HG03045 (cell line): ENCODE data around the gene RAB1B.
"Not testable (repeated sequence)": the region's sequence is repeated elsewhere in the genome, so short reads cannot be mapped to it uniquely, and the experiment has no call there.

Experiments
- ATAC-seq: cut with Tn5 transposase; IDR thresholded peaks from one replicate; pipeline ENCODE4 v1.9.1; 2021; ENCODE audit warnings: mild to moderate bottlenecking, moderate library complexity; ENCODE audit not compliant: unreplicated experiment

RAB1B gene

GRCh38 chr11:66239511-66239910, 28.9 kb upstream of the RAB1B start:
- ATAC-seq = no peak

- no peak for ATAC-seq
Measured at GRCh38 chr11:66239998-66240780, 28.2 kb upstream of the RAB1B start.

DNA sequence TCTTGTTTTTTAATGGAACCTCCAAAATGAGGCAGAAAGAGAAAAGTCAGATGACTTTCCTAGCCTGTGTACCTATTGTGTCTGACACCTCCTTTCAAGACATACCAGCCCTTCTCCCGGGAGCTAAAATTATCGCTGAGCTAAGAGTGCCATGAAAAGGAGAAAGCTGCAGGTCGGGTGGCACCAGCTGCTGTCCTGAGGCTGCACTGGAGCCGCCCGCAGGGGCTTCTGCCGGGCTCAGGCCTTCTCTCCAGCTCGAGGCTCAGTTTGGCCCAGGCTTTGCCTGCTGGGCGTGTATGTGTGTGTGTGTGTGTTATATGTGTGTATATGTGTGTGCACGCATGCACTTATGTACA, 27.7 kb upstream of the RAB1B start:
- no peak for ATAC-seq

DNA sequence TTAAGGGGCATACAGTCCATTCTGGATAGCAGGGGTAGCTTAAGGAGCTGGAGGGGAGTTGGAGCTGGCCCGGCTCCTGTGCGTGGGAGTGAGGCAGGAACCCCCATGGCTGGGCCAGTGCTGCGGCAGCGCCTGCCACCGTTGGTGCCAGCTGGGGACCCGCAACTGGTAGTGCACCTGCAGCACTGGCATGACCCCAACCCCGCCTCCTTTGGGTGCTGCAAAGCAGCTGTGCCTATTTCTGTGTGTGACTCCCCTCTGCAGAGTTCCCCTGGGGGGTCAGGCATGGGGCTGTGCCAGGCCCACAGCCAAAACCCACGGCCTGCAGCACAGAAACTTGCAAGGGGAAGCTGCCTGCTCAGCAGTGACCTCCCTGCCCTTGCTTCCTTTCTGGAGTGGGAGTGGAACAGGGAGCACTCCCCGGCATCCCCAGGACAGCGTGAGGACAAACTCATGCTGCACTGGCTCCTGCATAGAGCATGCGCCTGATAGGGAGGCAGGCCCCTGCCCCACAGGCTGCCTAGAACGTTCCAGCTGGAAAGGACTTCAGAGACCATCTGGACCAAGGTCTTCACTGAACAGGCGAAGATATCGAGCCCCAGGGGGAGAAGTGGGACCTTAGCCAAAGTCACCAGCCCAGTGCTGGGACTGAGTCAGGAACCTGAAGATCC, 26.2 kb upstream of the RAB1B start:
- ATAC-seq = no peak

DNA sequence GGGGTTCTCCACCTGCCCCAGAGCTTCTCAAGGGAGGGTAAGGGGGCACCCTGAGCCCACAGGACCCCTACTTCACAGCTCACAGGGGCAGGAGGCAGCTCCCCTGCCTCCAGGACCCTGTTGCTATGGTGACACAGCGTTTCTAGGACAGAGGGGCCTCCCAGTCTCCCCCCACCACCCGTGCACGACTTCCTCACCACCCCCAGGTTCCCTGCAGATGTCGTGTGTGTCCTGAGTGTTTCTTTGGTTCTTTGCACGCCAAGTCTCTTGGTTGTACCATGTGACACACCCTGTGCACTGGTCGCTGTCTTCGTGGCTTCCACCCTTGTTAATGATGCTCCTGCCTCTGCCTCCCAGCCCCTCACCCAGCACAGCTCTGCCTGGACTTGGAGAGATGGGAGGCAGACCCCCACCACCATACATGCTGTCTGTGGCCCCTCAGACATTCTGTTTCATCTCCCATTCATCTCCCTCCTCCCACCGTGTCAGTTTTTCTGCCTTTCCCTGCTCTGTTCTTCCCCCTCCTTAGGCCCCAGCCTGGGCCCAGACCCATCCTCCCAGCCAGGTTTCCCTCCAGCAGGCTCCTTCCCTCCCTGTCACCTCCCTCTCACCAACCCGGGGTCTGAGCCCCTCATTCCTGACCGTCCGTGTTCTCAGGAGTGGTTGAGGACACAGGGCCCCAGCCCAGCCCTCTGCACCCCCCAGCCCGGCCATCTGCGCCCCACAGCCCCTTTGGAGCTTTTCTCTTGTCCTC, 24.5 kb upstream of the RAB1B start:
- ATAC-seq = no peak

DNA sequence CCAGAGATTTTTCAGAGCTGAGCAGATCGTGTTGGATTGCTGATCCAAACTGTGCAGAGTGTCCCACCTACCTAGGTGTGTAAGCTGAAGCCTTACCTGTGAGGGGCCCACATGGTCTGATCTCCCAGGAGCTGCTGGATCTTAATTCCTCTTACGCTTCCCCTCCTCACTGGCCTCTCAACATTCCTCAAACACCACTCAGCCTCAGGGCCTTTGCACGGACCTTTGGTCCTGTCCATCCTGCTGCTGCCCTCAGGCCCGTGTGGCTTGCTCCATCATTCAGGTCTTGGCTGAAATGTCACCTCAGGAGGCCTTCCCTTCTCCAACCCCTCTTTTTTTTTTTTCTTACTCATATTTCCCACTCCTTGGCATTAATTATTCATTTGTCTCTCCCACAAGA, 21.1 kb upstream of the RAB1B start:
- no peak for ATAC-seq

GRCh38 chr11:66247801-66248200, 20.6 kb upstream of the RAB1B start:
- ATAC-seq = no peak

GRCh38 chr11:66248903-66249302, 19.5 kb upstream of the RAB1B start:
- no peak for ATAC-seq

DNA sequence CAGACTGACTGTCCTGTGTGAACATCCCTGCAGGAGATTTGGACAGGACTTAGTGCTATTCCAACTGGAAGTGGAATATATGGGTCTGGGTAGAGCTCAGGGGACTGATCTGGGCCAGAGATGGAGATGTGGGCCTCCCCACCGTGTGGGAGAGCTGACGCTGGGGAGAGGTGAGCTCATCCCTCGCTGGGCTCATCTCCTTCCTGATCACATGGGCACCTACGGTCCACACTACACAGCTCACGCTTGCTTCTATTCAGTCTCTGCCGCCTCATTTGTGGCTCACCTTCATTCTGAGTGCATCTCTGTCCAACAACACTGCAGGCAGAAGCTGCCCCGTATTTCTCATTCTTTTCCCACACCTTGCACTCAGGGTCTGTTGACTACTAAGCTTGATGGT, 16.6 kb upstream of the RAB1B start:
- no peak for ATAC-seq

GRCh38 chr11:66253081-66253480, 15.4 kb upstream of the RAB1B start:
- not testable (repeated sequence) for ATAC-seq

- ATAC-seq = no peak
Measured at GRCh38 chr11:66258473-66258893, 10.0 kb upstream of the RAB1B start.

DNA sequence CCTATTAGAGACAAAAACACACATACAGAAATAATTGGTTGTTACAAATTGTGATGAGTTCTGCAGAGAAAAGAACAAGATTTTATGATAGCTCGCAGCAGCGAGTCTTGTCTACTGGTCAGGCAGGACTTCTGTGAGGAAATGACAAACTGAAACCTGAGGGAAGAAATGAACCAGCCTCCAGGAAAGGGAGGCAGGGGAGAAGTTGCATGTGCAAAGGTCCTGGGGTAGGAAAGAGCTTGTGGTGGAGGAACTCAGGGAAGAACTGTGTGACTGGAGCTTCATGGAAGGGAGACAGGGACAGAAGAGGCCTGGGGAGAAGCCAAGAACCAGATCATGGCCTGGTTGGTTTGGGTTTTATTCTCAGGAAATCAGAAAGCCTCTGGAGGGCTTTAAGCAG, 9.2 kb upstream of the RAB1B start:
- no peak for ATAC-seq

DNA sequence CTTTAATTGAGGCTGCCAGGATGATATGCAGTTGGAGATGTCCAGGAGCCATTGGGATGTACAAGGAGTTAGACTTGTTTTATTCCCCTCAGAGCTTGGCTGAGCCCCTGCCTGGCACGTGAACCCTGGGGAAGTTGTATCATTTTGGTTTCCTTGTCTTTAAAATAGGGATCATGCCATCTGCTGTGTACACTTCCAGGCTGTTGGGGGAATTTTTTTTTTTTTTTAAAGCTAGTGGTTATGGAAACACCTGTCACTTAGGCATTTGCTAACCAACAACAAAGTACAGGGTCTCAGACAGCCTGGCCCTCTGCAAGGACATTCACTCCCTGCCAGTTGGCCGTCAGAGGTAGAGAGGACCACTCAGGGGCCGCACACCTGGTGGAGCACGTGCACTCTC, 8.5 kb upstream of the RAB1B start:
- no peak for ATAC-seq

- no peak for ATAC-seq
Measured at GRCh38 chr11:66261578-66261977, 6.9 kb upstream of the RAB1B start.

DNA sequence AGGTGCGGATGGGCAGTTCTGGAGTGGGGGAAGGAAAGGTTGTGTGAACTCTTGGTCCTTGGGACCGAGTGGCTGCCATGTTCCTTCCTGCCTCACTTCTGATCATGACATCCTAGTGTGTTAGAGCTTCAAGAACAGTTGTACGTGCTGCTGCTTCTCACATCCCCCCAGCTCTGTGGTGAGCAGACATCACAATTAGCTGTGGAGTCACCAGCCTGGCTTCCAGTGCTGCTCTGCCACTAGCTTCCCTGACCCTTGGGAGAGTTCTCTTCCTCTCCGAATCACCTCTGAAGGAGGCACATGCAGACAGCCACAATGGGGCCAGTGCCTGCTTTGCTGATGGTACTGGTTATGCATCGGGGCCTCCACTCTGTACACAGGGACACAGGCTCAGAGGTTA, 6.2 kb upstream of the RAB1B start:
- no peak for ATAC-seq

DNA sequence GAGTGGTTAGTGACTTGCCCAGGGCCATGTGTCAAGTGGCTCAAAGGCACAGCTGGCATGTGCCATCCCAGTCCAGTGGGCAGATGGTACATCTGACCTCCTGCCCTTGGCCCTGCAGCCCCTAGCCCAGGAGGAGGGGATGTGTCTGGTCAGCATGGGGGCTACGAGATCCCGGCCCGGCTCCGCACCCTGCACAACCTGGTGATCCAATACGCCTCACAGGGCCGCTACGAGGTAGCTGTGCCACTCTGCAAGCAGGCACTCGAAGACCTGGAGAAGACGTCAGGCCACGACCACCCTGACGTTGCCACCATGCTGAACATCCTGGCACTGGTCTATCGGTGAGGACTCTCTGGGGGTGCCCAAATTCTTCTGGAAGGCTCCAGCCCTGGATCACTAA, 5.7 kb upstream of the RAB1B start:
- ATAC-seq = no peak

- ATAC-seq = no peak
Measured at GRCh38 chr11:66263231-66263630, 5.2 kb upstream of the RAB1B start.

GRCh38 chr11:66263785-66264184, 4.7 kb upstream of the RAB1B start:
- ATAC-seq = no peak

GRCh38 chr11:66264383-66264782, 4.1 kb upstream of the RAB1B start:
- ATAC-seq = no peak

DNA sequence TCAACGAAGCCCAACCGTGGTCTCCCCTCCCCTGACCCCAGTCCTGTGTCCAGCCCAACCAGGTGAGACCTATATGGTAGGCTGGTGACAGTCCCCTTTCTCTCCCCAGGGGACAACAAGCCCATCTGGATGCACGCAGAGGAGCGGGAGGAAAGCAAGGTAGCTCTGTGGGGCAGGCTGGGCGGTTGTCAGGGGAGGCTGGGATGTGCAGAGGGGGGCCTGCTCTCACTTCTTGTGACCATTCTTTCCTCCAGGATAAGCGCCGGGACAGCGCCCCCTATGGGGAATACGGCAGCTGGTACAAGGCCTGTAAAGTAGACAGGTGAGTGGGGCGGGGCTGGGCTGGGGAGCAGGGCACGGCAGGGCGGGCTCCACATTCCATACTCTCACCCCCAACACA, 3.5 kb upstream of the RAB1B start:
- ATAC-seq = no peak

DNA sequence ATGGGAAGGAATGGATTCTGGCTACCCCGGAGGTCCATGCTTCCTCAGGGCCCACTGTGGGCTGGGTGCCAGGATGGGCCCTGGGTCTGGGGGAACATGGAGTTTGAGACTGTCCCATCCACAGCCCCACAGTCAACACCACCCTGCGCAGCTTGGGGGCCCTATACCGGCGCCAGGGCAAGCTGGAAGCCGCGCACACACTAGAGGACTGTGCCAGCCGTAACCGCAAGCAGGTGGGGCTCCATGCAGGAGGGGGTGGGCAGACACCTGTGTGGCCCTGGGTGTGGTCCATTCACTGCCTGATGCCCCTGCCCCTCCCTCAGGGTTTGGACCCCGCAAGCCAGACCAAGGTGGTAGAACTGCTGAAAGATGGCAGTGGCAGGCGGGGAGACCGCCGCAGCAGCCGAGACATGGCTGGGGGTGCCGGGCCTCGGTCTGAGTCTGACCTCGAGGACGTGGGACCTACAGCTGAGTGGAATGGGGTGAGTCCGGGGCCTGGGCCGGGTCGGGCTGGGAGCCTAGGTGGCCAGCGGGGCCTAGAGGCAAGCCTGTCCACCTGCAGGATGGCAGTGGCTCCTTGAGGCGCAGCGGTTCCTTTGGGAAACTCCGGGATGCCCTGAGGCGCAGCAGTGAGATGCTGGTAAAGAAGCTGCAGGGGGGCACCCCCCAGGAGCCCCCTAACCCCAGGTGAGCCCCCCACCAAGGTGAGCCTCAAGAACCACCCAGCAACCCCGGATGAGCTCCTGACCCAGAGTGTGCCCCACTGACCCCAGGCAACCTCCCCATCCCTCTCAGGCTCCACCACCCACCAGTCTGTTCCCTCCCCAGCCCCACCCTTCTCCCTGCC, 2.7 kb upstream of the RAB1B start:
- no peak for ATAC-seq
